Ramos (cell line): ENCODE data around the gene GRIK4.

Experiments used
- in situ Hi-C: fragments of 300-500 bp; cut with MboI; formaldehyde crosslinking; loops from one replicate; pipeline ENCODE4 v1.14.3; 2022; ENCODE audit warnings: low sequenced_read_pairs; ENCODE audit not compliant: unreplicated experiment

GRIK4 gene

GRCh38 chr11:120878781-120879180 lies 367.2 kb downstream of the GRIK4 start:
- in situ Hi-C loops, result no loop called here

- in situ Hi-C loops, result no loop called here
Measured at GRCh38 chr11:120880498-120881175, 369.1 kb downstream of the GRIK4 start.

DNA sequence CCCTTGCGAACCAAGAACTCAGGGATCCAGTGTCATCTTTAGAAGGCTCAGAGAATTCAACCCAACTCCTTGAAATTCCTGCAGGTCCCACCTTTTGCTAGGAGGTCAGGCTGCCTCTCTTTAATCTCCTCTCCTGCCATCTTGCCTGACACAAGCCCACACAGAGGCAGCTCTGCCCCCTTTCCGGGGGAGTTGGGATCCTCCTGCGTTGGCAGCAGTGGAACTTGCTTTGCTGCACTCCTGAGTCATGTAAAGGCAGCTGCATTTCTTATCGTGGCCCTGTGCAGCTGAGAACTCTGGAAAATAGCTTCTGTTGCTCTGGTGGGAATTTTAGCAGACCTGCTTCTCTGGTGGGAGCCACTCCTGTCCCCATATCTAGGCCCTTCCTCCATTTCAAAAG lies 370.0 kb downstream of the GRIK4 start:
- in situ Hi-C loops, result no loop called here

GRCh38 chr11:120882175-120882574 lies 370.6 kb downstream of the GRIK4 start:
- in situ Hi-C loops, result no loop called here

DNA sequence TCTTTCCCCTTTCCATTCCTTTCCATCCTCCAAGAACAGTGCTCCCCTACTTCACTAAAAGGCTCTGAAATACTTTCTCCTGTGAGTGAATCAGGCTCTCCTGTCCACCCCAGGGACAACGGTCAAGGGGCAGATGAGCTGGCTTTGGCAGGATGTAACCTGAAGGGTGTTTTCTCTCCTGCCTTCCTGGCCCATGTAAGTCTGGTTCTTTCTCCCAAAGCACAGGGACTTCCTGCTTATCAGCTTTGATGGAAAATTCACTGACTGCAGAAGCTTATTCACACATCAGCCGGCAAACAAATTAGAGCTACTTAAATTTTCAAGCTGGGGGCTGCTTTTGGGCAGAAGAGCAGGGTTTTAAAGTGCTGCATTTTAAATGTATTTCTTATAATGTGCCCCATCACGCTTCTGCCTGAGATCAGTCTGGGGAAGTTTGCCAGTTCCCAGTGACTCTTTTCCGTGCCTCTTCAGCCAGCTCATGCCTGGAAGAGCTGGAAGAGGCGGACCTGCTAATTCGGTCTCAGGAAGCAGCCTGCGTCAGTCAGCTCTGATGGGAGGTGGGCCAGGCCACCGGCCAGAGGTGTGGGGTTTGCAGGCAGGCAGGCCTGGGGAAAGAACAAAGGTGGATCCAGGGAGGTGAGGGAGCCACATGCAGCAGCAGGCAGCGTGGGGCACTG lies 372.0 kb downstream of the GRIK4 start:
- in situ Hi-C loops, result no loop called here

DNA sequence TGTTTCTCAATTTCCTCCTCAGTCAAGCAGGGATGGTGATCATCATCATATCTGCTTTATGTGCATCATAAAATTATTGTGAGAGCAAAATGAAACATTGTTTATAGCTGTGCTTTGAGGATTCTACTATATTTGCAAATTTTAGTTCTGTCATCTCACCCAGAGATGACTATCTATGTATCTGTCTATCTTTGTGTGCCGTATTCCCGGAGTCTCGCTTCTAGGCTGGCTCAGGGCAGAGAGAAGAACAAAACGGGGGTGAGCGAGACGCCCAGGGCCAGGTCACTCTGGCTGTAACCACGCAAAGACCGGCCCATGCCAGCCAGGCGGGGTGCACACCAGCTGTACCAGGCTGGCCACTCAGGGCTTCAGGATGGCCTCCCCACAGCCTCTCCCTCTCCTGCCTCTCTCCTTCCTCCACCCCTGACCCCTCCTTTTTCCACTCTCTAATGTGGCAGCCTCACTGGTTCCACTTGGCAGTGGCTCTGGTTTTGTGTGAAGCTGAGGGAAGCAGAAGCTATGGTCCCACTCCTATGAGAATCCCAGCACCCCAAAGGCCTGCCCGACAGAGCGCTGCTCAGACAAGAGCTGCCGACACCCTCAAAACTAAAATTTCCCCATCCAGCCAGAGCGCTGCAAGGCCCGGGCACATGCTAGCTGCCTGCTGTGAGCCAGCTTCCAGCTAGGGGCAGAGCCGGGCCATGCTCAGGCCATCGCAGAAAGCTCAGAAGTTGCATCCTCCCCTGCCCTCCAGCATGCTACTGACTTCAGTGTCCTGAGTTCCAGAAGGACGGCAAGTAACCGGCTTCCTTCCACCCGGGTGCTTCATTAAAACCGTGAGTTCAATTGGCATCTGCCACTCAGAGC lies 372.8 kb downstream of the GRIK4 start:
- in situ Hi-C loops, result no loop called here

GRCh38 chr11:120890609-120891320 lies 379.2 kb downstream of the GRIK4 start:
- in situ Hi-C loops, result no loop called here

GRCh38 chr11:120893440-120894201 lies 382.1 kb downstream of the GRIK4 start:
- in situ Hi-C loops, result no loop called here

DNA sequence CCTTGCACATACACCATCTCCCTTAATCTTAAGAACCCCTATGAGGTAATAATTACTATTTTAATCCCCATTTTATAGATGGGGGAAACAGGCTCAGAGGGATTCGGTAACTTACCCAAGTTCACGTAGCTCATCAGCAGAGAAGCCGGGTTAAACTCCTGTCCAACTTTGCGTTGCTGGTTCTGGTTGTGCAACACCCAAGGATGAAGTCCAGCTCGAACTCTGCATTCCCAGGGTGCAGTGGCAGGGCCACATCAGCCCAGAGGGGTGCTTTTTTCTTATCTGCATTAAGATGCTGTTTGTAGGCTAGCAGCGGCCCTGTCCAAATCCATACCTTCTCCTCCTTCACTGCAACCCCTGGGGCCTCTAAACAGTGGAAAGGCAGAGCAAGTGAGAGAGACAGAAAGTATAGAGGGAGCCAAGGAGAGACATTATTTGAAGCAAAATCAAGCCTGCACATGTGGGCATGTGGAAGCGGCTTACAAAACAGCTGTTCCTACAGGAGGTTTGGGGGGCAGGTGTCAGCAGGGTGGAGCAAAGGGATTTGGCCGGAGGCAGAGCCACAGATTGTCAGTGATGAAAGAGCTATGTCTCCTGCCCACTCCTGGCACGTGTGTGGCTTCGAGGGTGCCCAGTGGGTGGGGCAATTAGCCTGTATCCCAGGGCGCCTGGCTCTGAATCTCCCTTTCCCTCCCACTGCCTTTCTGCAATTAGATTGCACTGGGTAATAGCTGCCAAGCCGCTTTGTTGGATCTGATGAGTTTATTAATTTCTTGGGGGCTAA lies 382.8 kb downstream of the GRIK4 start:
- in situ Hi-C loops, result no loop called here

DNA sequence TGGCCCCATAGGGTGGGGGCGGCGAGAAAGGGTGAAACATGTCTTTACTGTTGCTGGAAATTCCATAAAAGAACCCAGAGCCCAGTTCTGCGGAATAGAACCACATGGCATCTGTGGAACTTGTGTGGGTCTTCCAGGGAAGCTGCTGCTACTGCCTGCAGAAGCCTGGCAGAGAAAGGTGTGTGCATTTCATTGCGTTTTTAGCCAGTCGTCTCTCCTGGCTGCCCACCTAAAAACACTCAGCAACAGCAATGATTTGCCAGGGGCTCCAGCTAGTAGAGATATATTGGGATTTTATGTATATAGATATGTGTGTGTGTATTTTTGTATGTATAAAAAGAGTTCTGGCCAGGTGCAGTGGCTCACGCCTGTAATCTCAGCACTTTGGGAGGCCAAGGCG lies 385.1 kb downstream of the GRIK4 start:
- in situ Hi-C loops, result no loop called here

GRCh38 chr11:120898568-120898967 lies 387.0 kb downstream of the GRIK4 start:
- in situ Hi-C loops, result no loop called here

DNA sequence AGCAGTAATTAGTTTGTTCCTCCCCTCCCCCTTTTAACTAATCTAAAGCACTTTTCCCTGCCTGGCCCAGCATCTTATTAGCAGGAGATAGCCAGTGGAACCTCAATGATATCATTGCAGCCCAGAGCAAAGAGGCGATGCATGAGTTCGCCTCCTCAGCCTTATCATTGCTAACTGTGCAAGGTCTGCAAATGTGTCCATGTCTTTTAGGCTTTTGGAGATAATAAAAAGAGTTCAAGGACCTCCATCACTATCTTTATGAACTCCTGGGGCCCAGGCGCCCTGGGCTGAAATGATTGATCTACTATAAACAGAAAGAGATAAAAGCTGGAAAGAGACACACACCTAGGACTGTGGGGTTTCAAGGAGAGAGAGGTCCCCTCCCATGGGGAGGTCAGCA lies 388.2 kb downstream of the GRIK4 start:
- in situ Hi-C loops, result no loop called here

DNA sequence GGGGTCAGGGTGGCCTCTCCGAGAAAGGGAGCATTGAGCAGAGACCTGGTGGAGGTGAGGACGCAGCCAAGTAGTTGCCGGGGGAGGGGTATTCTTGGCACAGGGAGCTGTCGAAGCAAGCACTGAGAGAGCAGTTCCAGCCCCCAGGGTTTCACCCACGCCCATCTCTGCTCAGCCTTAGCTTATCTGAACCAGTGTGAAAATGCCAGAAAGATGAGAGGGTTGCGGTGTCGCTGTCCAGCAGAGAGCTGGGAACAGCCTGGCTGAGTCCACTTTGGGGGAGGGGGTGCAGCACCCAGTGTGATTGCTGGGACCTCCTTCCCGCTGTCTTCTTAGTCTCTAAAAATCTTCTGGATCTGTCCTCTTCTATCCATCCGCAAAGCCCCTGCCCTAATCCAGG lies 389.1 kb downstream of the GRIK4 start:
- in situ Hi-C loops, result no loop called here

GRCh38 chr11:120903686-120904085 lies 392.1 kb downstream of the GRIK4 start:
- in situ Hi-C loops, result no loop called here

DNA sequence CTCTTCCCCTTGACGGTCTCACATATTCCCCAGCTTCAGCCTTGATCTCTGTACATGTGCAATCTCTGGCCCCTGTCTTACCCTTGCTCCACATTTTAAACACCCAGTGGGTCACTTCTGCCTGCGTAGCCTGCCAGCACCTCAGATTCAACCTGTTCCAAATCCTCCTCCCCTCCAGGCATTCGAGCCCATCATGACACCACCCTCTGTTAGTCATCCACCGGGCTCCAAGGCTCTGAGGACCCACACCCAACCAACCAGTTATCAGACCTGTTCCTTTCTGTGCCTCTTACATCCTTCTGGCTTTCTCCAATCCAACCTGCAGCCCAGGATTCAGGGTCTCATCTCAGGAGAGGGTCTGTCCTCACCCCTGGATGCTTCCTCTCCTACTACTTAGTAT lies 392.6 kb downstream of the GRIK4 start:
- in situ Hi-C loops, result no loop called here

DNA sequence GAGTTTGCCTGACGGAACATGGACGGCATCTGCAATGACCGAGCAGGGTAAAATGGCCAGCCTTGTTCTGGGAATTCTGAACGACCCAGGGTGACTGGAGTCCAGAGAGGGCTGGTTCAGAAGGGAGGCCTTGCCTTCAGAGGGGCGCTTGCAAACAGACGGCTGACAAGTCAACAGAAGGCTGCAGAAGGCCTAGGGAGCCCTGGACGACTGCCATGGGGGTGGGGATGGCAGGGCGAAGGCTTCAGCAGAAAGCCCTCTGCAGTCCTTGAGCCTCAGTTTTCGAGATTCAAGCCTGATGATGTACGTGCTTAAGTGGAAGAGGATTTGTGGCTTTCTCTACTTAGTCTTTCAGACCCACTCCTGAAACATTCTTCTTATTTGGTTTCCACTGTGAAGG lies 395.2 kb downstream of the GRIK4 start:
- in situ Hi-C loops, result no loop called here

DNA sequence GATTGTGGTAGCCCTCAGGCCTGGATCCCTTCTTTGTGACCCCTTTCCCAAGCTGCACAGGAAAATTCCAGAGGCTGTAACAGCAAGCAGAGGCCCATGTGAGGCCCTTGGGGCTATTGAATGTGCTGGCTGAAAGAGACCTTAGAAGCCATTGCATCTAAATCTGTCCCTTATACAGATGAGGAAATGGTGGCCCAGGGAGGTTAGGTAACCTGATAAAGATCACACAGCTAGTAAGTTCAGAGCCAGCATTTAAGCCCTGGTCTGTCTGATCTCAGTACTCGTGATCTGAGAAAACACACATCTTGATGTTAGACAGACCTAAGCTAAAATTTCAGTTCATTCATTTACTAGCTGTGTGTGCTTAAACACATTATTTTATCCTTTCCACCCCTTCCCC lies 396.4 kb downstream of the GRIK4 start:
- in situ Hi-C loops, result no loop called here

- in situ Hi-C loops, result no loop called here
Measured at GRCh38 chr11:120908461-120909181, 397.1 kb downstream of the GRIK4 start.
